ENCODE results near the gene NUBPL.
A peak's percentile ranks its signal among the peaks of the same experiment; 100 is the strongest.
"Not testable (repeated sequence)": the region's sequence is repeated elsewhere in the genome, so short reads cannot be mapped to it uniquely, and the experiment has no call there.

Gene NUBPL

DNA sequence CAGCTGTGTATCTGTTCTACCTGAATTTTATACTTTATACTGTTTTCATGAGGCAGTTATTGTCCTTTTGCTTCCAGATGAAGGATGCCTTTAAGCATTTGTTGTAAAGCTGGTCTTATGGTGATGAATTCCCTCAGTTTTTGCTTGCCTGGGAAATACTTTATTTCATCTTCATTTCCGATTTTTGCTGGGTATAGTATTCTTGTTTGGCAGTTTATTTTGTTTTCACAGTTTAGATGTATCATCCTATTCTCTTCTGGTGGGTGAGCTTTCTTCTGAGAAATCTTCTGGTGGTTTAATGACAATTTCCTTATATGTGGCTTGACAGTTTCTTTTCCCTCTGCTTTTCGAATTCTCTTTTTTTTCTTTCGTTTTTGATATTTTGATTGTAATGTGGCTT, 188.1 kb downstream of the NUBPL start:
- no peak for DNase-seq

DNA sequence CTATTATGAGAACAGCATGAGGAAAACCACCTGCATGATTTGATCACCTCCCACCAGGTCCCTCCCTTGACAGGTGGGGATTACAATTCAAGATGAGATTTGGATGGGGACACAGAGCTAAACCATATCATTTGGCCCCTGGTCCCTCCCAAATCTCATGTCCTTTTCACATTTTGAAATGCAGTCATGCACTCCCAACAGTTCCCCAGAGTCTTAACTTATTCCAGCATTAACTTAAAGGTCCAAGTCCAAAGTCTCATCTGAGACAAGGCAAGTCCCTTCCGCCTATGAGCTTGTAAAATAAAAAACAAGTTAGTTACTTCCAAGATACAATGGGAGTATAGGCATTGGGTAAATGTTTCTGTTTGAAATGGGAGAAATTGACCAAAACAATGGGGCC, 189.8 kb downstream of the NUBPL start:
- not testable (repeated sequence) for DNase-seq

DNA sequence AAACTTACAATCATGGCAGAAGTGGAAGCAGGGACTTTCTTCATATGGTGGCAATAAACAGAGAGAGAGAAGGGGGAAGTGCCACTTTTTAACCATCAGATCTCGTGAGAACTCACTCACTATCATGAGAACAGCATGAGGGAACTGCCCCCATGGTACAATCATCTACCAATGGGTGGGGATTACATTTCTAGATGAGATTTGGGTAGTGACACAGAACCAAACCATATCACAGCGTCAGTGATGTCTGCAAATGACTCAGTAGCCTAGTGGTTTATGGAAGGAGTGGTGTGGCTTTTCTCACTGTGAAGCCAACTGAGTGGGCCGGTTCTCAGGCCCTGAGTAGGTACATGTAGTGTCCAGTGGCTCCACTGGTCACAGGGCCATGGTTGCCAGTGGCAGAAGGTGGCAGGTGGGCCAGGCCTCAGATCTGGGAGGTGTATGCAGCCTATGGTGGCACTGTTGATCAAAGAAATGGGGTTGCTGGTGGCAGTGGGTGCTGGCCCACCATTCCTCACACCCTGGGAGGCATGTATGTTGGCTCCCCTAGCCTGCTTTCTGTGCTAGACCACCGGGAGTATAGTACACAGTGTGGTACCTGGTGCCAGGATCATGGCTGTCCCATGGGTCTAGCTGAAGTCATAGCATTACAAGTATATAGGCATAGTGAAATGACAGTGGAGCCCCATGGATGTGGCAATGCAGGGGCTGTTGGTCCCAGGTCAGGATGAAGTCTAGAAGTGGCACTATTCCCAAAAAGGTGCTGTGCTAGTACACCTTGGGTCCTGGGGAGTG, 191.9 kb downstream of the NUBPL start:
- no peak for DNase-seq

DNA sequence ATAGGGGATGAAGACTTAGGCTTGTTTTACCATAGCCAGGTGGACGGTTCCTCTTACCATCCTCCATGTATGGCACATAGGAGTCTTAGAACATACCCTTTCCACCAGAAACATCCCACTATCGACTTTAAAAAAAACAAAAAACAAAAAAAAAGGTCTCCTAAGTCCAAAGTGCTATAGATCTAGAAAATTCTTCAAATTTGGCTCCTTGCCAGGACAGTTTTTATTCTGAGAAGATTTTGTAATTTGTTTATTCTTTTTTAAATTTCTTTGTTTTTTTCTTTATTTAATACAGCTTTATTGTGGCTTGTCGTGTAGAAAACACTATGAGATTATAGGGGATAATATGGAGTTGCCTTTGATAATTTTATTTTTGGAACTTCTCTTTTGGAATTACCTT, 197.7 kb downstream of the NUBPL start:
- DNase-seq = no peak

DNA sequence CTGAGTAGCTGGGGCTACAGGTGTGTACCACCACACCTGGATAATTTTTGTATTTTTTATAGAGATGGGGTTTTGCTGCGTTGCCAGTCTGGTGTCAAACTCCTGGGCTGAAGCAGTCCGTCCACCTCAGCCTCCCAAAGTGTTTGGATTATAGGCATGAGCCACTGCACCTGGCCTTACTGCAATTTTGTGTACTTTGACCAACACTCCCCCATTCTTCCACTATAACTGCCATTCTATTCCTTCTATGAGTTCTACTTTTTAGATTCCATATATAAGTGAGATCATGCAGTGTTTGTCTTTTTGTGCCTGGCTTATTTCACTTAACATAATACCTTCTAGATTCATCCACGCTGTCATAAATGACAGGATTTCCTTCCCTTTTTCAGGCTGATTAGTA, 199.1 kb downstream of the NUBPL start:
- no peak for DNase-seq

DNA sequence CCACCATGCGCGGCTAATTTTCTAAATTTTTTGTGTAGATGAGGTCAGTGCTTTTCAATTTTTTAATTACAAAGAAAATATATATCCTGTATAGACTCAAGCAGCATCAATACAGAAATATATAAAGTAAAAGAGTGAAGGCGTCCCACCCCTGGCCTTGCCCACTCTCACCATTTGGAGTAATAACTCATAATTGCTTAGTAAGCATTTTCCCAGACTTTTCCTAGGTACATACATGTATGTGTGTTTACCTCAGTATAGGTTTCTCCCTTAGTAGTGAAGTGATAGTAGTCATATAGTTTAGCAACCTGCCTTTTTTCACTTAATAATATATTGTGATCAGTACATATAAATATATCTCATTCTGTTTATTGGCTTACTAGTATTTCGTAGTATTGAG, 200.1 kb downstream of the NUBPL start:
- no peak for DNase-seq

DNA sequence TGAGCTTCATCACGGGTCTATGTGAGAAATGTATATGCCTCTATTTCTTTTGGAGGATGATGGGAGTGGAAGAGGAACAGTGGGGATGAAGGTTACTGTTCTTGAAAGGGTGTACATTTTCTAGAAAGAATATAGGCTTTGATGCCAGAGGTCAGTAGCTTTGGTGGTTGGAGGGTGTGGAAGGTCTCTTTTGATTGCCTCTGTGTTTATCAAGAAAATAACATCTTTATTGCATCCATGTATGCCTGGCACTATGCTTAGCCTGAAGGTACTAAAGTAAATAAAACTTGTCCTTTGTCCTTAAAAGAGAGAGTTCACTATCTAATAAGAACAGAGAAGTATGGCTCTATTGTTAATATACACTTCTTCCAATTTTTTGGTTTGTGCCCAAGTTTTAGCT, 201.8 kb downstream of the NUBPL start:
- no peak for DNase-seq

DNA sequence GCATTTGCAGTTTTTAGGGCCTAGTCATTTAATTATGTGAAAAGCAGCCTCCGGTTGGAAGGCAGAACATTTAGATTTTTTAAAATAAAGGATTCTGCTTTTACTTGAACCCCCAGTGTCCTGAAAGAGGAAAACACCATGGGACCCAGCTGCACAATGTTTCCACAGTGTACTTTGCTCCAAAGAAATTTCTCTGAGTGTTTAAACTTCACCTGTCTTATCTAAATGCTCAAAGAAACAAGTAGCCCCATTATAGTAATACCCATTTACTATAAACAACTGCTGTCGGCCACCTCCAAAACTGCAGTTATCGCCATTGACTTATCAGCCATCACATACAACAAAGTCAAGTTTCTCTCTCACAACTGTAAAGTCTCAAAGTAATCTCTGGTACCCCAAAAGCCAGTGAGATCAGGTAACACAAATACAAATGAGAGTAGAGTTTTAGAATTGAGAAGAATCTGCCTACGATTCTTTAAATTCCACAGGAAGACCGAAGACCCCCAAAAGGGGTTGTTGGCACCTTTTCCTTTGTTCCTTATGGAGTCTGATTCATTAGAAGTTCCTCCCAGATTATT, 205.2 kb downstream of the NUBPL start:
- DNase-seq = no peak

DNA sequence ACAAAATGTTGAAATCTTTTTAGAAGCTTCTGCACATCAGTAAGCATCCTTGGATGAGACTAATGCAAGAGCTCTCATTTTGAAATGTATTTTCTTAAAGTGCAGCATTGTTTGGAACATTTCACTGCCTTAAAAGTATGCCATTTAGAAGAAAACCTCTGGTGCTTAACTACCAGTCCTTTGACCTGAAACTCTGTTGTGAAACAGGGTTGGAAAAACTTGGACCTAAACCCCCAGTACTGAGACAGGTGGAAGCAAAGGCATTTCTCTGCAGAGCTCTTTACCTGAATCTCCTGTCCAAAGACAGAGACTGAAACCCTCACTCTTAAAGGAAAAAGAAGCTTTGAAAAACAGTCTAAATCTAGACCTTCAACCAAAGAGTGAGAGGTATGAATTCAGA, 207.2 kb downstream of the NUBPL start:
- DNase-seq = no peak

DNA sequence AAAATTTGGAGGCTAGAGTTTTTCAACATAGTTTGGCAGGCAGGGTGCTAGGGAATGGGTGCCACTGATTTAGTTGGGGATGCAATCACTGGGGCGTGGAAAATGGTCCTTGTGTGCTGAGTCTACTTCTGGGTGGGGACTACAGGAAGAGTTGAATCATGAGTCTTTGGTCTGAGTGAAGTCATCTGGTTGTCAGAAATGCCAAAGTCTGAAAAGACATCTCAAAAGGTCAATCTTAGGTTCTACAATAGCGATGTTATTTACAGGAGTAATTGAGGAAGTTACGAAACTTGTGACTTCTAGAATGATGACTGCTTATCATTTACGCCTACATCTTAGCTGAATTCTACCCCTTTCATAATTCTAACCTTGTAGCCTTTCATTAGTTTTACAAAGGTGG, 209.1 kb downstream of the NUBPL start:
- peak; percentile 25 for DNase-seq

DNA sequence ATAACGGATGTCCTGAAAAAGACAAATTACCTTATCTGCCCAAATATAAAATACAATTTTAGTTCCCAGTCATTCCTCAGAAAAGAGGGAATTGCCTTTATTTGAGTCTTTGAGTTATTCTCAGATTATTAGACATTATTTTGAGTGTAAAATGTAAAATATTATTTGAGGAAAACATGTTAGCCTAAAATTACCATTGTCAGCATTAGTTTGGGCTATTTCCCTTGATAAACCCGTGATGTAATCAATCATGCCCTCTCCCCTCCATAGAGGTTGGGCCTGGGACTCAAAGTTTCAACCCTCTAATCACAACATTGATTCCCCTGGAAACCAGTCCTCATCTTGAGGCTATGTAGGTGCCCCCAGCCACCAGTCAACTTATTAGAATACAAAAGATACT, 213.4 kb downstream of the NUBPL start:
- no peak for DNase-seq

DNA sequence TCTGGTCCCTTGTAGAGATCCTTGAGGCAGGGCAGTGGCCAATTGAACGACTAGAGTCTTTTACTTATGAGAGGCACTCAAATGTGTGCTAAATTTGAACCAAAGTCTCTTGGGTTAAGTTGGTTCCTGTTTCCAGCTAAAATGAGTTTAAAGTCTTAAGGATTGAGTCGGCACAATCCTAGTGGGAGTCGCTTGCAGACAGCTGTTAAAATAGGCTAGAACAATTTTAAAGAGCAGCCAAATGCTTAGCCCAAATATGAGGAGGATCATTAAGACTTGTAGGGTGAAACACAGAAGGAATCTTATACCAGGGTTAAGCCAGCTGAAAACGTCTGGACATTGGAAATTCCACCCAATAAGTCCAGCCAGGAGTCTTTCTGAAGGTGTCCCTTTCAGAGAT, 216.1 kb downstream of the NUBPL start:
- no peak for DNase-seq

DNA sequence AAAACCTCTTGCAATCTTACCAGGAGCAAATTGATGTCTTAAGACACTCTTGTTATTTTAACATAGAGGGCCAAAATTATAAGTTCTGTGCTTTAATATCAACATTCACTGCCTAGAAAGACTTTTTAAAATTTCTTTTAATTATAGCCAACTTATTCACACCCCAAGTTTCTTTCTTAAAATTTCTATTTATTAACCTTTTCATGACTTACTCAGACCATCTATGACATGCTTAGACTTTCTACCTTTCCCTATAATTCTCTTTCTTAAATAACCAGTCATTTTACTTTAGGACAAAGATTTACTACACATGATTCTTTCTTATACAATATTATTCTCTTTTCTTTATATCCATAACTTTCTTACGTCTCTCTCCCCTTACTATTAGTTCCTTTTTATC, 220.4 kb downstream of the NUBPL start:
- DNase-seq = no peak

DNA sequence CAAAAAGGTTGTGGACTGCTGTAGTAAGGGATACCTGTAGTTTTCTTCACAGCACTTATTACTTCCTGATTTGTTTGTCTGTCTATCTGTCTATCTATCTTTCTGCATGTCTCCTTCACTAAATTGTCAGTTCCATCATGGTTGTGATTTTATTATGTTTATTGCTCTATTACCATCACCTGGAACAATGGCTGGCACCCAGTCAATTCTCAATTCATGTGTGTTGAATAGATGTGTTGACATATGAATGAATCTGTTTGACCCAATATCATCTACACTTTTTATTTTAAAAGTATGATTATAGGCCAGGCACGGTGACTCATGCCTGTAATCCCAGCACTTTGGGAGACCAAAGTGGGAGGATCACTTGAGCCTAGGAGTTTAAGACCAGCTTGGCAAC, 224.4 kb downstream of the NUBPL start:
- DNase-seq = no peak

DNA sequence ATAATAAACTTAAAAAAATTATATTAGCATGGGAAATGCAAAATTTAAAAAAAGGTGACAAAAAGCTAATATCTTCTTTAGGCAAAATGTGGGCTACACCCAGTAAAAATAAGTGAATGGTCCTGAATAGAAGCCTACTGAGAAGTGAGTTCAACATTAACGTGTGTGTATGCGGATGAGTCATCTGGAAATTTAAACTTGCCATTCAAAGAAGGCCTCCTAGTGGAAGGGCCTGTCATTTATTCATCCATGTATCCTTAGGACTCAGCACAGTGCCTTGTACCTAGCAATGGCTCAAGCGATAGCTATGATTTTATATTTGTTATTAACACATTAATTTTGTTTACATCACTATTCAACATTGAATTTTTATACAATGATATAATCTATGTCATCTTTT, 226.2 kb downstream of the NUBPL start:
- DNase-seq = no peak

DNA sequence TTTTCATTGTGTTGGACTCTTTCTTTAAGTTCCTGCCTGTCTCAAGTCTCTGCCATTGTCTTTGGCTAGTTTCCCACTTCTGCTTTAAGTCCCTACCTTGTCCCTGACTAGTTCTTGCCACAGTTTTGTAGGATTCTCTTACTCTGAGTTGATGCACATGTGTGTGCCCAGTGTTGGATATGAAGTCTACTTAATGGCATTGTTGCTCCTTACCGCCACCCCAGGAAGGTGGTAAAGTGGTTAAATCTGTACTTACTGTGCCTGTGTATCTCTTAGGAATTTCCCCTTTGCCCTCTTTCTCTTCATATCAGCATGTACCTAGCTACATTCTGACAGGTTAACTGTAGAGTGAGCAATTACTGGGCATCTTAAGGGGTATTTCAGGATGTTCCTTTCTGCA, 227.1 kb downstream of the NUBPL start:
- DNase-seq = peak; percentile 10

DNA sequence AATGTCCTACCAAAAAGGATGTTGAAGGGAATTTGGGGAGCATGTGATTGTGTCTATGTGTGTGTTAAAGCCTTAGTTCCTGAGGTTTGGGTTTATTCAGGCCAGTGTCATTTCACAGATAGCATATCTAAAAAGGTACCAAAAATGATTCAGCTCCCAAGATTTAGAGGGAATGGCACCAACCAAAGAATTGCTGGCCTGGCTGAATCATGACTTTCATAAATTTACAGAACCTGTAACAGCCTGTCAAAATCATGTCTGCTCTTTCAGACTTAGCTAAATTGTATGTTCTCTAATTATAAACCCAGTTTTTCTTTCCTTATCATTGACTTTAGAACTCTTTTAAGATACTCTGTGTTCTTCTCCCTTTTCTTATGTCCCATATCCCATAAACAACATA, 231.5 kb downstream of the NUBPL start:
- peak; percentile 25 for DNase-seq

DNA sequence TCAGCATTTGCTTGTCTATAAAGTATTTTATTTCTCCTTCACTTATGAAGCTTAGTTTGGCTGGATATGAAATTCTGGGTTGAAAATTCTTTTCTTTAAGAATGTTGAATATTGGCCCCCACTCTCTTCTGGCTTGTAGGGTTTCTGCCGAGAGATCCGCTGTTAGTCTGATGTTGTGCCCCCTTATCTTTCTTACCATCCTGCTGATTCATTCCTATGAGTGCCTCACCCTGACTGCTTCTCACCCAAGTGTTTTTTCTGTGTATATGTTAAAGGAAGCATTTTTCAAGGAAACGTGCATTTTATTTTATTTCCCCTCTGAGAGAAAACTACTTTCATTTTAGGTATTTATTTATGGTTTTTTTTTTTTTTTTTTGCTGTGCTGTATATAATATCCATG, 236.7 kb downstream of the NUBPL start:
- not testable (repeated sequence) for DNase-seq

DNA sequence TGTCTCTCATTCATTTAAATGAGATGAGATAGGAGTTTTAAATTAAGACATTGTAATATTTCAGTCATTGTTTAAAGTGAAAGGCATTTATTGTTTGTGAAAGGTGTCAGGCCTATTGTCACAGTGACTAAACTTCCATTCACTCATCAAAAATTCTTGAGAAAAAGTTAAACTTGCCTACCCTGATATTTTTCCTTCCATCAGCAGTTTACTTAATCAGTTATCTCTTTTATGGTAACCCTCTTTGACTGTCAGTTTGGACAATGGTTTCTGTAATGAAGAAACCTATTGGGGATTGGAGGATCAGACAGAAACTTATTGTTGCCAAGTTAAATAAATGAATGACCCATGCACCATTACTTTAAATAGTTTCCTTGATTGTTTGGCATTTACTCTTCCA, 241.6 kb downstream of the NUBPL start:
- no peak for DNase-seq

DNA sequence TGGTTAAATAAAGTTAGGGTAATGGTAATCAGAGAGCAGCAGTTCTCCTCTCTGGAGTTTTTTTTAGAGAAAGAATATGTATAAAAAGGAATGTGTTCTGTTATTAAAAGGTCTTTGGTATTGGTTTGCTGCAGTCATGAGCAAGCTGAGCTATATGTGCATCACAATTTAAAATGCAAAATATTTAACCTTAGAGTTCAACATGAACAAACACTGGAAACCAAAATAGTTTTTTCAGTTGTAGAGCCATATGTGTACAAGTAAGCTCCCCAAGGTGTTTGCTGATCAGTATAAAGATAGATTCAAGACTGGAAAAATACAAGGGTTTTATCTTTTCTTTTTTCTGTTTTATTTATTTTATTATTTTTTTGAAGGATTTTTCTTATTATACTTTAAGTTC, 245.0 kb downstream of the NUBPL start:
- no peak for DNase-seq

DNA sequence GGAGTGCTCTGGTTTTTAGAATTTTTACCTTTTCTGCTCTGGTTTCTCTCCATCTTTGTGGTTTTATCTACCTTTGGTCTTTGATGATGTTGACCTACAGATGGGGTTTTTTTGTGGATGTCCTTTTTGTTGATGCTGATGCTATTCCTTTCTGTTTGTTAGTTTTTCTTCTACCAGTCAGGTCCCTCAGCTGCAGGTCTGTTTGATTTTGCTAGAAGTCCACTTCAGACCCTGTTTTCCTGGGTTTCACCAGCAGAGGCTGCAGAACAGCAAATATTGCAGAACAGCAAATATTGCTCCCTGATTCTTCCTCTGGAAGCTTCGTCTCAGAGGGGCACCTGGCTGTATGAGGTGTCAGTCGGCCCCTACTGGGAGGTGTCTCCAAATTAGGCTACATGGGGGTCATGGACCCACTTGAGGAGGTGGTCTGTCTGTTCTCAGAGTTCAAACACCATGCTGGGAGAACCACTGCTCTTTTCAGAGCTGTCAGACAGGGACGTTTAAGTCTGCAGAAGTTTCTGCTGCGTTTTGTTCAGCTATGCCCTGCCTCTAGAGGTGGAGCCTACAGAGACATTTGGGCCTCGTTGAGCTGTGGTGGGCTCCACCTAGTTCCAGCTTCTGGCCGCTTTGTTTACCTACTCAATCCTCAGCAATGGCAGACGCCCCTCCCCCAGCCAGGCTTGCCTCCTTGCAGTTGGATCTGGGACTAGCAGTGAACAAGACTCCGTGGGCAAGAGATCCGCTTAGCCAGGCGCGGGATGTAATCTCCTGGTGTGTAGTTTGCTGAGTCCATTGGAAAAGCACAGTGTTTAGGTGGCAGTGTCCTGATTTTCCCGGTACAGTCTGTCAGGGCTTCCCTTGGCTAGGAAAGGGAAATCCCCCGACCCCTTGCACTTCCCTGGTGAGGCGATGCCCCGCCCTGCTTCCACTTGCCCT, 250.8 kb downstream of the NUBPL start:
- DNase-seq = not testable (repeated sequence)

DNA sequence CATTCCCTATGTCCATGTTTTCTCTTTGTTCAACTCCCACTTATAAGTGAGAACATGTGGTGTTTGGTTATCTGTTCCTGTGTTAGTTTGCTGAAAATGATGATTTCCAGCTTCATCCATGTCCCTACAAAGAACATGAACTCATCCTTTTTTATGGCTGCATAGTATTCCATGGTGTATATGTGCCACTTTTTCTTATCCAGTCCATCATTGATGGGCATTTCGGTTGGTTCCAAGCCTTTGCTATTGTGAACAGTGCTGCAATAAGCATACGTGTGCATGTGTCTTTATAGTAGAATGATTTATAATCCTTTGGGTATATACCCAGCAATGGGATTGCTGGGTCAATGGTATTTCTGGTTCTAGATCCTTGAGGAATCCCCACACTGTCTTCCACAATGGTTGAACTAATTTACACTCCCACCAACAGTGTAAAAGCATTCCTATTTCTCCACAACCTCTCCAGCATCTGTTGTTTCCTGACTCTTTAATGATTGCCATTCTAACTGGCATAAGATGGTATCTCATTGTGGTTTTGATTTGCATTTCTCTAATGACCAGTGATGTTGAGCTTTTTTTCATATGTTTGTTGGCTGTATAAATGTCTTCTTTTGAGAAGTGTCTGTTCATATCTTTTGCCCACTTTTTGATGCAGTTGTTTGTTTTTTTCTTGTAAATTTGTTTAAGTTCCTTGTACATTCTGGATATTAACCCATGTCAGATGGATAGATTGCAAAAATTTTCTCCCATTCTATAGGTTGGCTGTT, 252.7 kb downstream of the NUBPL start:
- DNase-seq = not testable (repeated sequence)

DNA sequence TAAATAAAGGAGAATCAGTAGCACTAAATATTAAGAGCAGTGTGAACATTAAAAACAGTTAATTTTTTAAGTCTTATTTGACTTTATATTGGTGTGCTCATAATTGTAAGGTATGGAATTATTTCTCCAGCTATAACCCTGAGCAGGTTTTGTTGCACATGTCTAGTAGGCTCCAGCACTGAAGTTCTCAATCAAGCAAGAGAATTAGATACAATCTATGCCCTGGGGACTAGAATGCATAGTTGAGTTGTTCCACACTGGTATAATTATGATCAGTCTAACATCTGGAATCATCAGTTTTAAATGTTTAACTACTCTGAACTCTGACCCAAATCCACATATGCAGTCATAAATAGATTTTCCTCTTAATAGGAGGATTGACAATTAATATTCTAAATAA, 258.1 kb downstream of the NUBPL start:
- no peak for DNase-seq

All from NCI-H226 (cell line).